CD4-positive, alpha-beta T cell treated with Interleukin-15 for 1 hour (primary cell): Measurements from ENCODE around the gene SPECC1L.
"Not testable (repeated sequence)": the region's sequence is repeated elsewhere in the genome, so short reads cannot be mapped to it uniquely, and the experiment has no call there.

ENCODE experiments used
- DNase-seq: peaks from one replicate; pipeline ENCODE4 v3.0.0-alpha.2; 2020

The SPECC1L gene

DNA sequence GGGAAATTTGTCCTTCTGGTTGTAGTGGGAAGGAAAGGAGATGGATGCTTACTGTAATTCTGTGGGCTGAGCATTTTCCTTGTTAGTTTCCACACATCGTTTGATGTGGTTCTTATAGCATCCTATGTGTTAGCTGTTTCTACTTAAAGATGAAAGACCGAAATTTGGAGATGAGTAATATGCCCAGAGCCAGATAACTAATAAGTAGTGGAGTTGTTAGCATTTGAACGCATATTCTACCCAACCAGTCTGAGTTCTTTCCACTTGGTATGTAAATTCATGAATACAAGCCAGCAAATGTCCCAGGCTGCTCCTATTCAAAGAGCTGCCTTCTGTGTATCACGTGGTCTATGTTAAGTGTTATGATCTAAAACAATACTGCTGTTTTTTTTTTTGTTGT is 14.6 kb downstream of the SPECC1L start:
- no peak for DNase-seq

DNA sequence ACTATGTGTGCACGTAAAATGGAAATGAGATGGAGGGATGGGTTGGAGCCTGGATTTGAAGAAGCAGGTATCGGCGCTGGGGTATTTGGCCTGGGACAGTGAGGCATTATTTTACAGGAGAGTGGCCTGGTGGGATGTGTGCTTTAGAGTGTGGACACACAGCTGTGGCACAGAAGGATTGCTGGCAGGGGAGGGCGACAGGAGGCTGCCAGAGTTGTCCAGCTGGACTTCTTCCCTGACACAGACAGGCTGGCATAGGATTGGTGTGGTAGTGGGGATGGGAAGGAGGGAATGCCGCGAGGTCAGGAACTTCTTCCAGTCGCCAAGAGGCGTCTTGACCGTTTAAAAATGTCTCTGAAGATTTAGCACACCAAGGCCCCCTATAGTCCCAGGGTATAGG is 16.6 kb downstream of the SPECC1L start:
- DNase-seq: not testable (repeated sequence)

DNA sequence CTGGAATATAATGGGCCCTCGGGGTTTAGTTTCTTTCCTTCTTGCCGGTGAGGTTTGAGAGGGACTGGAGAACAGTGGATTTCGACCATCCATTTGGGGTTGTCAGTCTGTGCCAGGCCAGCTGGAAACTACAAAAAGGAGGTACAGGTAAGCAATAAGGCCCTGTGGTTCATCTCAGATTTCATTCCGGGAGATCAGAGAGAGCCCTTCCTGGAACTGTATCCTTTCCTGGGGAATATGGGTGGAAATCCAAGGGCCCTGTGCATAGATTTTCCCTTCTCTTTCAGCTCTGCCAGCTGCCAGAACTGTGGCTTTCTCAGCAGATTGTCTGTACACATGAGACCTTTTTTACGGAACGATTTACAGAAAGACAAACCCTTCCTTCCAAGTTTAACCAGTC is 17.2 kb downstream of the SPECC1L start:
- DNase-seq: not testable (repeated sequence)

DNA sequence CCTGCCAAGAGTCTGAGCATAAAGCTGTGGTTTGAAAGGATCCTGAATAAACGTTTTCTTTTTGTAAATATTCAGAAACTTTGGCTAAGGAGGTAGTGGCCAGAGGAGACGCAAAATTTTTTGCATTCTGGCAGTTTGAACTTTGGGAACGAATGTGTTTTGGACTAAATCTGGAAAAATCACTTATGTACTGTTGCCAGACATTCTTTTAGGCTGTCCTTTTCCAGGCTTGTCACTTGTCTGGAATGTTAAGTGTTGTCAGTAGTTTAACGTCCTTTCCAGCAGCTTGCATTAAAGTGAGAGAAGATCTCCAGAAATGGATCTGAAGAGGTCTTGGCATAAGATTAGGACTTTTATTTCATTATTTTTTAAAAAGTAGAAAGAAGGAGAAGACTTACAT is 18.5 kb downstream of the SPECC1L start:
- DNase-seq: no peak

DNA sequence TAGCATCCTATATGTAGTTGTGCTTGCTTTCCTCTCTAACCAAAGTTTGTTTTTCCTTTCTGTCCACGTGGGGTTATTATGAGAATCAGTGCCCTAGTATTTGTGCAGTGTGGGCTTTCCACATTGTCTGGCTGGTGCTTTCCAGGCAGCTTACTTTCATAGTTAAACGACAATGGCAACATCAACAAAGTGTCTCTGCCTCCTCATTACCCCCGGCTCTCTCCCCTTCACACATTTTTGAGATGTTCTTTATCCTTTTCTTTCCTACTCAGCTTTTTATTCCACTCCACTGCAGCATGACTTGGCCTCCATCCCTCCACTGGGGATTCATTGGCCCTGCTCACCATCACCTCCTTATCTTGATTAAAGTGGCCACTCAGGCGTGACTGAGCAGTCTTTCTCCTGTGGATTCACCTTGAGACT is 19.1 kb downstream of the SPECC1L start:
- no peak for DNase-seq

DNA sequence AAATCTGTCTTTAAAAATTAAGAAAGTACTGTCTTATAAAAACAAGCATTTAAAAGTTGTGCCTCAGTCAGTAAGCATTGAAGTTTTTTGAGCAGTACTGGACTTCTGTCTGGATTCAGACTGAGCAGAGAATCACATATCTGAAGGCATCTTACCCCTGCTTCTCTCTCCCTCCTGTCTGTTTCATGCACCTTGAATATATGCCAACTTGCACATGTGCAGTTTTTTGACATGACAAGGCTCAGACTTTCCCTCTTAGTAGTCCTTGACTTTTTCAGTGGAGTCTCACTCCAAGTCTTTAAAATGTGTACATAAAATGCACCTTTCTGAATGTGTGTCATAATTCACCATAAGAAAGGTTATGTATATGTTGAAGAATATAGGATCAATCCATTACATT is 19.8 kb downstream of the SPECC1L start:
- DNase-seq: no peak

DNA sequence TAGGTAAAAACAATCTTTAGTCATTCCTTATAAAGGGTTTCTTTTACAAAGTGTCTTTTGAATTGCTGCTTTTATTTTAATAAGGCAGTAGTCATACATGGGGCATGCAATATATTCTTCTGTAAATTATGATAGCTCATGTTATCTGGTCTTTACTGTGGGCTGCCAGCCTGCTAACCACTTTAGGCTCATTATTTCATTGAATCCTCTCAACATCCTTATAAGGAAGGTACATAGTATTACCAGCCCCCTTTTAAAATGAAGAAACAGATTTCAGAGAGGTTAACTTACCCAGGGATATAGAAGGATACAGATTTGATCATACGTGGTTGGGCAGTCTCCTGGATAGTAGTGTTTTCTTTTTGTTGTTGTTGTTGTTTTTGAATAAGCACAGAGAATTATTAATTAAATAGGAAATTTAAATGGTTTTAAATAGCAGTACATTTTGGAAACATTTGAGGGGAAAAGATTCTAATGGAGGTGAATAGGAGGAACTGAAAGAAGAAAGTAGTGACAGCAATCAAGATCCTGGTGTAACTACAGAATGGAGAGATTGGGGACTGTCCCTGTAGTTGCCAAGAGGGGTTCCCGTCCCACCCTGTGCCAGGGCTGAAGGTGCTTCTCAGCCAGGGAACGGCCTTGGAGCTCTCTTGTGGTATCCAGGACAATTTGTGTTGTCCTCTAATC is 21.0 kb downstream of the SPECC1L start:
- no peak for DNase-seq

DNA sequence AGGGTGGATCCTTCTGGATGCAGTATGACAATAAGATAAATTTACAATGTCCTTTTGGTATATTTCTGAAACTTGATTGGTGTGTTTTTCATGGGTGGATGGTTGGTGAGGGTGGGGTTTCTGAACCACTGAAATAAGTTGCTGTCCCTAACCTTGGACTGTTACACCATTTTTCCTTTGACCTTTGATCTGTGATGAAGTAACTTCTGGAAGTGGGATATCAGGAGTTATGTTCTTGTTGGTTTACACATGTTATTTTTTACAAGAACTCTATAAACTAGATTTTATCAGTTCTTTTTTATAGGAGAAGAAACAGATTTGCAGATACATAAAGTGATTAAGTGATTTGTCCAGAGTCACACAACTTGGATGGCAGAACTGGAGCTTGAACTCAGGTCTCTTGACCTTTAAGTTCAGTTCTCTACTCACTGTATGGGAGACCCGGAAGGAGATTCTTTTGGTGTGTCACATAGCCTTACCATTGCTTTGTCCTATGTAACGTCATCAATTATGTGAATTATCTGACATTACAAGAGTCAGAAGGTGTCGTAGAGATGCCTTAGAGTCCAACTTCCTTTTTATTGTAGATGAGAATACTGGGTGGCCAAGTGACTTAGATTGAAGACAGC is 21.7 kb downstream of the SPECC1L start:
- not testable (repeated sequence) for DNase-seq

DNA sequence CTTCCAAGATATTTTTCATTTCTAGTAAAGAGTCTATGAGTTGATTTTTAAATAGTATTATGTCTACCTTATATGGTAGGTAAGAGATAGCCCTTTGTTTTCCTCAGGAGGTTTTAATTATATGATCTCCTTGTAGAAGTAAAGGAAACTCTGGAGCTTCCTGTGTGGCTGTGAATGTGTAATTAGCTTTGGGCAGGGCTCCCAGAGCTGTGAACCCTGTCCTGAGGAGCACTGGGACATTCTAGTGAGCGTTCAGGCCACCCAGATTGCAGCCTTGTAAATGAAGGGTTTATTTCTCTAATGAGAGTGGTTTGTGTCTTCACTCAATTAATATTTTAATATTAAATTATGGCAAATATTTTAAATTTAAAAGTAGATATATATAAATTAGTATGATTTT is 24.3 kb downstream of the SPECC1L start:
- not testable (repeated sequence) for DNase-seq

DNA sequence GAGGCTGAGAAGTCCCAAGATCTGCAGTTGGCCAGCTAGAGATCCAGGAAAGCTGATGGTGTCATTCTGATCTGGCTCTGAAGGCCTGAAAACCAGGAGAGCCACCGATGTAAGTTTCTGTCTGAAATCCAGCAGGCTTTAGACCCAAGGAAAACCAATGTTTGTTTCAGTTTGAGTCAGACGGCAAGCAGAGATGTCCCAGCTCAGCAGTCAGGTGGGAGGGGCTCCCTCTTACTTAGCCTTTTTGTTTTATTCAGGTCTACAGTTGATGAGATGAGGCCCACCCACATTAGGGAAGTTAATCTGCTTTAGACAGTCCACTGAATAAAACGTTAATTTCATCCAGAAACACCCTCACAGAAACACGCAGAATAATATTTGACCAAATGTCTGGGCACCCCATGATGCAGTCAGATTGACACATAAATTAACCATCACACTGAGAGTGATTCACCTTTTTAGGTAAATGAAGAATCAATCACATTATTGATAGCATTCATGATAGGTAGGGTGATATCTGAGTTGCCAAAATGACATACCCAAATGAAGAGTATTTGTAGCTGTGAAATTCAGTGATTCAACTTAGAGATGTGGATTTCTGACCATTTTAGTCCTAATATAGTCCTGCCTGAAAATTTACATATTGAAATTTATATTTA is 28.0 kb downstream of the SPECC1L start:
- not testable (repeated sequence) for DNase-seq

DNA sequence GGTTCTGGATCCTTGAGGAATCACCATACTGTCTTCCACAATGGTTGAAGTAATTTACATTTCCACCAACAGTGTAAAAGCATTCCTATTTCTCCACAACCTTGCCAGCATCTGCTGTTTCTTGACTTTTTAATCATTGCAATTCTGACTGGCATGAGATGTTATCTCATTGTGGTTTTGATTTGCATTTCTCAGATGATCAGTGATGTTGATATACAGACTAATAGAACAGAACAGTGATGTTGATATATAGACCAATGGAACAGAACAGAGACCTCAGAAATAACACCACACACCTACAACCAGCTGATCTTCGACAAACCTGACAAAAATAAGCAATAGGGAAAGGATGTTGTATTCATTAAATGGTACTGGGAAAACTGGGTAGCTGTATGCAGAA is 29.9 kb downstream of the SPECC1L start:
- not testable (repeated sequence) for DNase-seq

DNA sequence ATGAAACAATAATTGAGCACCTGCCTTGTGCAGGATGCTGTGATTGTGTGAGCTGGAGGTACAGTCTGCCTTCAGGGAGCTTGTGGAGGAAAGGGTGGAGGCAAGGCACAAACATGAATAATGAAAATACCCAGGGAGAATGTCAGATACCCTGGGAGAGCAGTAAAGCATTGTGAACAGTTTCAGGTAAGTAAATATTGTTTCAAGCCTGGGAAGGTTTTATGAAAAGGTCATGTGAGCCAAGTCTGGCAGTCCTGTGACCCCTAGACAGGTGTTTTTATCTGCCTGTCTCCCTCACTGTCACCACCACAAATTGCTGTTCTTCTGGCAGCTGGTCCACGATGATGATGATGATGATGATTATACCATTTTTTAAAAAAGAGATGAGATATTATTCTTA is 32.0 kb downstream of the SPECC1L start:
- DNase-seq: no peak

DNA sequence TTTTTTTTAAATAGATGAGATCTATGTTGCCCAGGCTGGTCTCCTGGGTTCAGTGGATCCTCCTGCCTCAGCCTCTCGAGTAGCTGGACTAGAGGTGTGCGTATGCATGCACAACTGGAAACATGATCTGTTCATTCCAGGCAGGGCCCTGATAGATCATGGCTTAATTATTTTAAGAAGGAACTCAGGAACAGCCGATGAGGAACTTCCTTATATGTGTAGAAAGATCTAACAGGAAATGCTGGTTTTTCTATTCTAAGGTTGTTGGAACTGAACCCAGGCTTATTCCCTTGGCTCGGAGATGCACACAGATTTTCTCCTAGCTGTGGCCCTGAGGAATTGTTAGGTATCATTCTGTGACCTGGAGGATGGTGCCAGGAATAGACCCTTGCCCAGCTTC is 32.4 kb downstream of the SPECC1L start:
- no peak for DNase-seq

DNA sequence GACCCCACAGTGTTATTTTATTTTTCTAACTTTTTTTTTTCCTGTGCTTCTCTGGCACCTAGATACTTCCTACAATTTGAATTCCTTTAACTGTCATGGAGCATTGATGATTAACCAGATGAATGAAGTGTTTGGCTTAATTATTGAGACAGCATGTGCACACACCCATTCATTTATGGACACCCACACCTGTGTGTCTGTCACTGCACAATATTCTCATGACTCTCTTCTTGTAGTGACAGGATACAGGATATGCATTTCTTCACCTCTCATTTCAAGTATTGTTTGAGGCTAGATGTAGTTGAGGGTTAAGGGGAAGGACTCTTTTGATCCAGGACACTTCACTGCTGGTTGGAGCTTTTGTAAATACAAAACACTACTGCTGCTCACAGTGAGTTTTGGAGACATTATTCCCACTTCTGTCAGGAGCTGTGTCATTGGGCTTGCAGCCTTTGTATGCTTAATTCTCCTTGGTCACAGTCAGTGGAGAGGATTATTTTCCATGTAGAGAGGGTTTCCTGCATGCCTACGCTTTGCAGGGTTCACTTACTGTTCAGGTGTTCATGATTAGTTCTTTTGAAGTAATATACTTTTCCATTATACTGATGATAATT is 33.5 kb downstream of the SPECC1L start:
- no peak for DNase-seq

DNA sequence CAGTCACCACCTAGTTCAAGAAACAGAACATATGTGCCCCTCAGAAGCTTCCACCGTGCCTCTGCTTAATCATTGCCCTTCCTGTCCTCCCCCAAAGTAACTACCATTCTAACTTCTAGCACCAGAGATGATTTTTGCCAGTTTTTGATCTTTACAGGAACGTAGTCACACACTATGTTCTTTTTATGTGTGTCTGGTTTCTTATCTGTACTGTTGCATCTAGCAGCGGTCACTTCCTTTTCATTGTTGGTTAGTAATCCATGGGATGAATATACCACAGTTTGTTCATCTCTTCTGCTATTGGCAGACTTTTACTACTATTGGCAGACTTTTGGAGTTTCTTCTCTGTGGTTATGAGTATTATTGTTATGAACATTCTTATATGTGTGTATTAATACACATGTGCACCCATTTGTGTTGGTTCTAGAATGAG is 34.6 kb downstream of the SPECC1L start:
- DNase-seq: no peak

DNA sequence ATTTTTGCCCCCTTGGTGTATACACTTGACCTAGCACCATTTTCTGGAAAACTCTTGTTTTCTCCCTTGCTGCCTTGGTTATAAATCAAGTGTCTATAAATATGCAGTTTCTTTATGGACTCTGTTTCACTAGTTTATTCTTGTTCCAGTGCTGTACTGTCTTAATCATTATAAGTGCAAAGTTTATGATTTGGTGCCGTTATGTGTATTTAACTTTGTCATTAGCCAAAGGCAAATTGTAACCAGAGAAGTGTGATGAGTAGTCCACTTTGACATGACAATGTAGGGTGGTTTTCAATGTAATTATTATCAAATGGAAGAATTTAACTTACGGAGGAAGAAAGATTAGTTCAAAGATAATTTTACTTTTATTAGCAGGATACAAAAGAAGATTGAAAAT is 40.3 kb downstream of the SPECC1L start:
- no peak for DNase-seq

DNA sequence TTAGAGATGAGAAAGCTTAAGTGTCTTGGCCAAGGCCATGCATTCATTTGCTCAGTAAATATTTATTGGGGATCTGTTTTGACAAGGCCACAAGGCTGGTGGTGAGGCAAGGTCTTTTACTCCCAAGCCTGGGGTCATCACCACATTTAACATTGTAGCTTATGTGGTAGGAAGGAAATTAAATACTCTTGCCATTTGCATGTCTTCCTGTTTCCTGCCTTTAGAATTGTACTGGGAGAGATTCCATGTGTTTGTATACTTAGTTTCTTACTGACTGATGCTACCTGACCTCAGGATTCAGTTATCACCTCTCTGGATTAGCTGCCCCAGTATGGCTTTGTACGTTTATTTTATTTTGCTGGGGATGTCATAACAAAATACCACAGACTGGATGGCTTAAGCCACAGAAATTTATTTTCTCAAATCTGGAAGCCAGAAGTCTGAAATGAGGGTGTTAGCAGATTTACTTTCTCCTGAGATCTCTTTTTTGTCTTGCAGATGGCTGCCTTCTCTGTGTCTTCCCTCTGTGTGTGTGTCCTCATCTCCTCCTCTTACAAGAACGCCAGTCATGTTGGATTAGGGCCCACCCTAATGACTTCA is 44.8 kb downstream of the SPECC1L start:
- no peak for DNase-seq

DNA sequence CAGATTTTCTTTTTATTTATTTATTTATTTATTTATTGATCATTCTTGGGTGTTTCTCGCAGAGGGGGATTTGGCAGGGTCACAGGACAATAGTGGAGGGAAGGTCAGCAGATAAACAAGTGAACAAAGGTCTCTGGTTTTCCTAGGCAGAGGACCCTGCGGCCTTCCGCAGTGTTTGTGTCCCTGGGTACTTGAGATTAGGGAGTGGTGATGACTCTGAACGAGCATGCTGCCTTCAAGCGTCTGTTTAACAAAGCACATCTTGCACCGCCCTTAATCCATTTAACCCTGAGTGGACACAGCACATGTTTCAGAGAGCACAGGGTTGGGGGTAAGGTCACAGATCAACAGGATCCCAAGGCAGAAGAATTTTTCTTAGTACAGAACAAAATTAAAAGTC is 45.6 kb downstream of the SPECC1L start:
- not testable (repeated sequence) for DNase-seq

DNA sequence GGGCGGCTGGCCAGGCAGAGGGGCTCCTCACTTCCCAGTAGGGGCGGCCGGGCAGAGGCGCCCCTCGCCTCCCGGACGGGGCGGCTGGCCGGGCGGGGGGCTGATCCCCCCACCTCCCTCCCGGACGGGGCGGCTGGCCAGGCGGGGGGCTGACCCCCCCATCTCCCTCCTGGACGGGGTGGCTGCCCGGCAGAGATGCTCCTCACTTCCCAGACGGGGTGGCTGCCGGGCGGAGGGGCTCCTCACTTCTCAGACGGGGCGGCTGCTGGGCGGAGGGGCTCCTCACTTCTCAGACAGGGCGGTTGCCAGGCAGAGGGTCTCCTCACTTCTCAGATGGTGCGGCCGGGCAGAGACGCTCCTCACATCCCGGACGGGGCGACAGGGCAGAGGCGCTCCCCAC is 46.9 kb downstream of the SPECC1L start:
- not testable (repeated sequence) for DNase-seq

DNA sequence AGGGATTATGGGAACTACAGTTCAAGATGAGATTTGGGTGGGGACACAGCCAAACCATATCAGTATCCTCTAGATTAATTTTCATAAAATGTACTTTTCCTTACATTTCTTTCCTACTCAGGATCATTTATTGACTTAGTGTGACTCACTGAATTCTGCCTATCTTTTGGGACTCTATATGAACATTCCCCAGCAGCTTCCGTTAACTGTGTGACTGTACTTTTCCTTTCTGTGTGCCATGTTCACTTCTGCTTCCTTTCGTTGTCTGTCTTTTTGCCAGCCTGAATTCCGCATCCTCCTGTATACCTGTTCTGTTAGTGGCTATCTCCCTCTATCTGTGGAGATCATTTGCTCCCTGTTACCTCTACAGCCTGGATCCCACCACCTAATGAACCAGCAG is 48.8 kb downstream of the SPECC1L start:
- DNase-seq: no peak

DNA sequence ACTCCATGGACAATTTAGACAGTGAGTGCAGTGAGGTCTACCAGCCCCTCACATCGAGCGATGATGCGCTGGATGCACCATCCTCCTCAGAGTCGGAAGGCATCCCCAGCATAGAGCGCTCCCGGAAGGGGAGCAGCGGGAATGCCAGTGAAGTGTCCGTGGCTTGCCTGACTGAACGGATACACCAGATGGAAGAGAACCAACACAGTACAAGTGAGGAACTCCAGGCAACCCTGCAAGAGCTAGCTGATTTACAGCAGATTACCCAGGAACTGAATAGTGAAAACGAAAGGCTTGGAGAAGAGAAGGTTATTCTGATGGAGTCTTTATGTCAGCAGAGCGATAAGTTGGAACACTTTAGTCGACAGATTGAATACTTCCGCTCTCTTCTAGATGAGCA is 51.4 kb downstream of the SPECC1L start:
- no peak for DNase-seq

DNA sequence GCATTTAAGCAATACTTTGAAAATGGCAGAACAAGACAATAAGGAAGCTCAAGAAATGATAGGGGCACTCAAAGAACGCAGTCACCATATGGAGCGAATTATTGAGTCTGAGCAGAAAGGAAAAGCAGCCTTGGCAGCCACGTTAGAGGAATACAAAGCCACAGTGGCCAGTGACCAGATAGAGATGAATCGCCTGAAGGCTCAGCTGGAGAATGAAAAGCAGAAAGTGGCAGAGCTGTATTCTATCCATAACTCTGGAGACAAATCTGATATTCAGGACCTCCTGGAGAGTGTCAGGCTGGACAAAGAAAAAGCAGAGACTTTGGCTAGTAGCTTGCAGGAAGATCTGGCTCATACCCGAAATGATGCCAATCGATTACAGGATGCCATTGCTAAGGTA is 51.9 kb downstream of the SPECC1L start:
- DNase-seq: no peak

DNA sequence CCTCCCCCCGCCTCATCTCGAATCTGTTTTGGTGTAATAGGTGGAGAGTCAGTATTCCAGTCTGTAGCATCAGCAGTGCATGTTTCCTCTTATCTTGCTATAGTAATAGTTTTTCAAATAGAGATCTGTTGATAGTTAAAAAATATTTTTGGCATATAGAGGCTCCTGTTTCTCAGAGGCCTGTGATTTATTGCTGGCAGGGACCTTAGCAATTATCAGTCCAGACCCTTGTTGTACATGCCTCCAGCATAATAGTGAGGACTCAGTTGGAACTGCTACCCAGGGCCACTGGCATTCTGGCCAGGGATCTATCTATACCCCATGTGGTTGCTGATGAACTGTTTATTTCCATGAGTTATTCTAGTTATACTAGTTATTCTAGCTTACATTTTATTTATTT is 52.6 kb downstream of the SPECC1L start:
- no peak for DNase-seq
